Measurements from ENCODE around the gene AGBL3. TPM values are rescaled to one million over a fixed set of nuclear protein-coding genes. Genes with fewer than 3 reads are reported as not detected.

AGBL3 gene
- total and polyA plus RNA-seq, 9 of the 15 experiments (the other 6 are each of a cell fraction or from before 2014, with no cell fraction given), result 0.54 to 2.9 (median 1.7) TPM

- no peak for TF ChIP-seq CHD2 (IDR thresholded peaks at IDR 0.05; ENCODE audit: low read depth, low read length)
- TF ChIP-seq ZNF507 (tag; conservative IDR thresholded peaks at IDR 0.05), result no peak
- TF ChIP-seq GTF2A2 (tag; IDR thresholded peaks at IDR 0.05), result 0 out of 2 replicates have a peak, but pooled peaks have one; percentile 29
- no peak for TF ChIP-seq XRCC4 (IDR thresholded peaks at IDR 0.05; ENCODE audit: extremely low read depth, insufficient read depth, insufficient read length)
- TF ChIP-seq ARHGAP35 (IDR thresholded peaks at IDR 0.05; ENCODE audit: partially characterized antibody), result no peak
- TF ChIP-seq, protein P1, sequence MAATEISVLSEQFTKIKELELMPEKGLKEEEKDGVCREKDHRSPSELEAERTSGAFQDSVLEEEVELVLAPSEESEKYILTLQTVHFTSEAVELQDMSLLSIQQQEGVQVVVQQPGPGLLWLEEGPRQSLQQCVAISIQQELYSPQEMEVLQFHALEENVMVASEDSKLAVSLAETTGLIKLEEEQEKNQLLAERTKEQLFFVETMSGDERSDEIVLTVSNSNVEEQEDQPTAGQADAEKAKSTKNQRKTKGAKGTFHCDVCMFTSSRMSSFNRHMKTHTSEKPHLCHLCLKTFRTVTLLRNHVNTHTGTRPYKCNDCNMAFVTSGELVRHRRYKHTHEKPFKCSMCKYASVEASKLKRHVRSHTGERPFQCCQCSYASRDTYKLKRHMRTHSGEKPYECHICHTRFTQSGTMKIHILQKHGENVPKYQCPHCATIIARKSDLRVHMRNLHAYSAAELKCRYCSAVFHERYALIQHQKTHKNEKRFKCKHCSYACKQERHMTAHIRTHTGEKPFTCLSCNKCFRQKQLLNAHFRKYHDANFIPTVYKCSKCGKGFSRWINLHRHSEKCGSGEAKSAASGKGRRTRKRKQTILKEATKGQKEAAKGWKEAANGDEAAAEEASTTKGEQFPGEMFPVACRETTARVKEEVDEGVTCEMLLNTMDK (IDR thresholded peaks at IDR 0.05; ENCODE audit: borderline replicate concordance, insufficient read depth, low read depth, low read length, poor library complexity, severe bottlenecking), result no peak
- no peak for TF ChIP-seq ASH1L (IDR thresholded peaks at IDR 0.05; ENCODE audit: borderline replicate concordance, low read depth, partially characterized antibody)
- TF ChIP-seq HLTF (IDR thresholded peaks at IDR 0.05), result no peak; the same call in 1 of the 2 replicates
- TF ChIP-seq ZNF212 (CRISPR knock-in tag; IDR thresholded peaks at IDR 0.05), result no peak
- peak; percentile 17 to 47 for TF ChIP-seq E2F6 (IDR thresholded peaks at IDR 0.05; ENCODE audit: borderline replicate concordance in 1 of 2, extremely low read depth in 1 of 2, insufficient read depth in 1 of 2, insufficient read length in 1 of 2, low read depth in 1 of 2, low read length in 1 of 2, poor library complexity in 1 of 2, severe bottlenecking in 1 of 2)
- no peak for TF ChIP-seq HOMEZ (CRISPR knock-in tag; IDR thresholded peaks at IDR 0.05)
- no peak for TF ChIP-seq BRCA1 (IDR thresholded peaks at IDR 0.05)
- TF ChIP-seq BRCA1 (CRISPR knock-in tag; IDR thresholded peaks at IDR 0.05), result no peak
- no peak for TF ChIP-seq NUFIP1 (IDR thresholded peaks at IDR 0.05; ENCODE audit: partially characterized antibody)
- no peak for TF ChIP-seq TCF7L2 (IDR thresholded peaks at IDR 0.05; ENCODE audit: low read depth, low read length)
- TF ChIP-seq ZNF830 (CRISPR knock-in tag; IDR thresholded peaks at IDR 0.05), result no peak
- TF ChIP-seq ID3 (CRISPR knock-in tag; IDR thresholded peaks at IDR 0.05), result no peak
- peak; percentile 98 for TF ChIP-seq ID3 (tag; IDR thresholded peaks at IDR 0.05)
- TF ChIP-seq MEF2D (tag; conservative IDR thresholded peaks at IDR 0.05; ENCODE audit: low read depth), result peak; percentile 55
- TF ChIP-seq POLR2H (tag; IDR thresholded peaks at IDR 0.05; ENCODE audit: low read depth), result peak; percentile 40
- no peak for TF ChIP-seq ZNF282 (CRISPR knock-in tag; IDR thresholded peaks at IDR 0.05)
- no peak for TF ChIP-seq U2AF2 (optimal IDR thresholded peaks at IDR 0.05; ENCODE audit: low read depth, low read length)
- TF ChIP-seq MXI1 (IDR thresholded peaks at IDR 0.05; ENCODE audit: low read depth, low read length), result no peak
- TF ChIP-seq ZNF696 (CRISPR knock-in tag; conservative IDR thresholded peaks at IDR 0.05), result no peak
Observed at GRCh38 chr7:135160858-135161653, 174.7 kb downstream of the AGBL3 start (continued).
